MM.1S (cell line): ENCODE data around the gene RGS6.

Experiments
- DNase-seq: peaks from one replicate; pipeline ENCODE4 v3.0.0-alpha.2; 2015
- H2AFZ ChIP-seq: fragments of 300-600 bp; sonication (generic); 2 replicates; pipeline ENCODE4 v1.6.0; 2016; ENCODE audit warnings: antibody characterized with exemption, low read length
- H3F3A ChIP-seq: fragments of 300-600 bp; sonication (generic); 2 replicates; pipeline ENCODE4 v1.6.1; 2016; ENCODE audit warnings: mild to moderate bottlenecking, antibody characterized with exemption, low read length, moderate library complexity, mixed read lengths; ENCODE audit not compliant: insufficient read depth
- H3K27ac ChIP-seq: fragments of 300-600 bp; sonication (generic); 2 replicates; pipeline ENCODE4 v1.5.1; 2016; ENCODE audit warnings: mild to moderate bottlenecking, low read length
- H3K27me3 ChIP-seq: fragments of 300-600 bp; sonication (generic); replicated peaks from 2 replicates; pipeline ENCODE4 v1.6.0; 2016; ENCODE audit warnings: low read length; ENCODE audit not compliant: insufficient read depth
- H3K36me3 ChIP-seq: fragments of 300-600 bp; sonication (generic); replicated peaks from 2 replicates; pipeline ENCODE4 v1.6.1; 2016; ENCODE audit warnings: mild to moderate bottlenecking, low read length, mixed read lengths; ENCODE audit not compliant: insufficient read depth
- H3K4me1 ChIP-seq: fragments of 300-600 bp; sonication (generic); 2 replicates; pipeline ENCODE4 v1.6.1; 2016; ENCODE audit warnings: low read length, mixed read lengths
- H3K4me2 ChIP-seq: fragments of 300-600 bp; sonication (generic); 2 replicates; pipeline ENCODE4 v1.6.0; 2016; ENCODE audit warnings: low read depth, low read length
- H3K4me3 ChIP-seq: fragments of 300-600 bp; sonication (generic); 2 replicates; pipeline ENCODE4 v1.5.1; 2016; ENCODE audit warnings: low read length, mixed read lengths
- H3K79me2 ChIP-seq: fragments of 300-600 bp; sonication (generic); 2 replicates; pipeline ENCODE4 v1.6.1; 2016; ENCODE audit warnings: mixed run types, low read length, mixed read lengths
- H3K9ac ChIP-seq: fragments of 300-600 bp; sonication (generic); 2 replicates; pipeline ENCODE4 v1.6.1; 2016; ENCODE audit warnings: low read length, mixed read lengths
- H3K9me2 ChIP-seq: fragments of 300-600 bp; sonication (generic); replicated peaks from 2 replicates; pipeline ENCODE4 v1.6.1; 2016; ENCODE audit warnings: mild to moderate bottlenecking, low read length, mixed read lengths; ENCODE audit not compliant: insufficient read depth
- H3K9me3 ChIP-seq: fragments of 300-600 bp; sonication (generic); replicated peaks from 2 replicates; pipeline ENCODE4 v1.6.1; 2016; ENCODE audit warnings: mild to moderate bottlenecking, low read length, mixed read lengths; ENCODE audit not compliant: insufficient read depth
- H4K20me1 ChIP-seq: fragments of 300-600 bp; sonication (generic); 2 replicates; pipeline ENCODE4 v1.6.1; 2016; ENCODE audit warnings: mild to moderate bottlenecking, low read length, moderate library complexity, mixed read lengths; ENCODE audit not compliant: insufficient read depth
- EZH2 ChIP-seq: fragments of 300-600 bp; sonication (generic); optimal IDR thresholded peaks from 2 replicates; pipeline ENCODE3; 2017; ENCODE audit warnings: low read depth, mild to moderate bottlenecking, antibody characterized with exemption, low read length, mixed read lengths
- EZH2phosphoT487 ChIP-seq: fragments of 300-600 bp; sonication (generic); IDR thresholded peaks from 2 replicates; pipeline ENCODE4 v1.6.1; 2018; ENCODE audit warnings: antibody characterized with exemption, low read length
- TF ChIP-seq, protein P1 (sequence below): fragments of 300-600 bp; sonication (generic); IDR thresholded peaks from 2 replicates; pipeline ENCODE4 v1.5.1; 2016; ENCODE audit warnings: antibody characterized with exemption, low read length, mixed read lengths

RGS6 gene

DNA sequence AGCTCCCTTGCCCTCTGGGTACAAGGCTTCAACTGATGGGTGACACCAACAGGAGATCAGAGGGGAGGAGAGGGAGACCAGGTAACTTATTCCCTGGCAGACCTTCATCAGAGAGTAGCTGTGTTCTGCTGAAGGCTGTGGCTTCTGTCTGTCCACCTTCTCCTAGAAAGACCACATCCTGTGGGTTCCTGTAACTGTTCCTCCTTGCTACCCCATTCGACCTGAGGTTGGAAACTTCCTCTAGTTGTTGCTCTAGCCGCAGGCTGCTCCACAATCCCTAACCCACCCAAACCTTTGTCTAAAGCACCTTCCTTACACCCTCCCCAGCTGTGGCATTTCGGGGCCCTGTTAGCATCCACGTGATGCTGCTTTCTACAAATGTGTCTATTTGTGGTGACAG lies 507.5 kb downstream of the RGS6 start:
- no peaks in the 10 kb centered on the region for H3K9me2 ChIP-seq
- H3F3A ChIP-seq, result no peaks in the 10 kb centered on the region
- H3K36me3 ChIP-seq, result no peaks in the 10 kb centered on the region
- no peaks in the 10 kb centered on the region for H4K20me1 ChIP-seq
- TF ChIP-seq, protein P1, sequence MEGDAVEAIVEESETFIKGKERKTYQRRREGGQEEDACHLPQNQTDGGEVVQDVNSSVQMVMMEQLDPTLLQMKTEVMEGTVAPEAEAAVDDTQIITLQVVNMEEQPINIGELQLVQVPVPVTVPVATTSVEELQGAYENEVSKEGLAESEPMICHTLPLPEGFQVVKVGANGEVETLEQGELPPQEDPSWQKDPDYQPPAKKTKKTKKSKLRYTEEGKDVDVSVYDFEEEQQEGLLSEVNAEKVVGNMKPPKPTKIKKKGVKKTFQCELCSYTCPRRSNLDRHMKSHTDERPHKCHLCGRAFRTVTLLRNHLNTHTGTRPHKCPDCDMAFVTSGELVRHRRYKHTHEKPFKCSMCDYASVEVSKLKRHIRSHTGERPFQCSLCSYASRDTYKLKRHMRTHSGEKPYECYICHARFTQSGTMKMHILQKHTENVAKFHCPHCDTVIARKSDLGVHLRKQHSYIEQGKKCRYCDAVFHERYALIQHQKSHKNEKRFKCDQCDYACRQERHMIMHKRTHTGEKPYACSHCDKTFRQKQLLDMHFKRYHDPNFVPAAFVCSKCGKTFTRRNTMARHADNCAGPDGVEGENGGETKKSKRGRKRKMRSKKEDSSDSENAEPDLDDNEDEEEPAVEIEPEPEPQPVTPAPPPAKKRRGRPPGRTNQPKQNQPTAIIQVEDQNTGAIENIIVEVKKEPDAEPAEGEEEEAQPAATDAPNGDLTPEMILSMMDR, result no peak
- TF ChIP-seq EZH2 (no peak), EZH2phosphoT487 (no peak)
- no peak overlapping the region for H3K9ac ChIP-seq
- H3K79me2 ChIP-seq, result no peaks in the 10 kb centered on the region
- peaks cover 6% of the 10 kb centered on the region; the same call in 1 of the 2 replicates for H3K4me1 ChIP-seq
- H3K9me3 ChIP-seq, result no peaks in the 10 kb centered on the region
- no peaks in the 10 kb centered on the region for H3K27me3 ChIP-seq
- DNase-seq, result no peak
- H3K4me2 ChIP-seq, result no peak overlapping the region
- no peak overlapping the region for H3K4me3 ChIP-seq
- no peak overlapping the region for H3K27ac ChIP-seq
- no peak overlapping the region for H2AFZ ChIP-seq

GRCh38 chr14:72443256-72443655 lies 511.0 kb downstream of the RGS6 start:
- H3K4me3 ChIP-seq, result no peak overlapping the region
- H3F3A ChIP-seq, result no peaks in the 10 kb centered on the region
- no peak for DNase-seq
- H3K27ac ChIP-seq, result no peak overlapping the region
- no peaks in the 10 kb centered on the region for H3K27me3 ChIP-seq
- TF ChIP-seq EZH2phosphoT487 (no peak), EZH2 (no peak)
- TF ChIP-seq, protein P1, result no peak
- no peaks in the 10 kb centered on the region for H3K79me2 ChIP-seq
- H3K4me1 ChIP-seq, result peaks cover 6% of the 10 kb centered on the region; the same call in 1 of the 2 replicates
- H2AFZ ChIP-seq, result no peak overlapping the region
- no peaks in the 10 kb centered on the region for H3K36me3 ChIP-seq
- H3K9me3 ChIP-seq, result no peaks in the 10 kb centered on the region
- no peak overlapping the region for H3K4me2 ChIP-seq
- no peak overlapping the region for H3K9ac ChIP-seq
- H4K20me1 ChIP-seq, result no peaks in the 10 kb centered on the region
- no peaks in the 10 kb centered on the region for H3K9me2 ChIP-seq

- no peak overlapping the region for H3K9ac ChIP-seq
- H3K27me3 ChIP-seq, result no peaks in the 10 kb centered on the region
- no peaks in the 10 kb centered on the region for H4K20me1 ChIP-seq
- no peaks in the 10 kb centered on the region for H3F3A ChIP-seq
- no peak for DNase-seq
- H3K36me3 ChIP-seq, result no peaks in the 10 kb centered on the region
- no peaks in the 10 kb centered on the region for H3K79me2 ChIP-seq
- no peak overlapping the region for H3K4me3 ChIP-seq
- H3K4me1 ChIP-seq, result peaks cover 6% of the 10 kb centered on the region; the same call in 1 of the 2 replicates
- no peaks in the 10 kb centered on the region for H3K9me3 ChIP-seq
- no peak overlapping the region for H3K27ac ChIP-seq
- no peaks in the 10 kb centered on the region for H3K9me2 ChIP-seq
- no peak overlapping the region for H3K4me2 ChIP-seq
- TF ChIP-seq, protein P1, result no peak
- no peak for TF ChIP-seq EZH2phosphoT487
- TF ChIP-seq EZH2, result no peak
- no peak overlapping the region for H2AFZ ChIP-seq
Measured at GRCh38 chr14:72443991-72444441, 511.8 kb downstream of the RGS6 start.
